GM18498 (cell line): ENCODE measurements around the gene ASIP.
"Not testable (repeated sequence)": the region's sequence is repeated elsewhere in the genome, so short reads cannot be mapped to it uniquely, and the experiment has no call there.

Source experiments
- ATAC-seq: cut with Tn5 transposase; IDR thresholded peaks from one replicate; pipeline ENCODE4 v1.9.1; 2021; ENCODE audit warnings: mild to moderate bottlenecking, moderate library complexity; ENCODE audit not compliant: unreplicated experiment

Gene ASIP

DNA sequence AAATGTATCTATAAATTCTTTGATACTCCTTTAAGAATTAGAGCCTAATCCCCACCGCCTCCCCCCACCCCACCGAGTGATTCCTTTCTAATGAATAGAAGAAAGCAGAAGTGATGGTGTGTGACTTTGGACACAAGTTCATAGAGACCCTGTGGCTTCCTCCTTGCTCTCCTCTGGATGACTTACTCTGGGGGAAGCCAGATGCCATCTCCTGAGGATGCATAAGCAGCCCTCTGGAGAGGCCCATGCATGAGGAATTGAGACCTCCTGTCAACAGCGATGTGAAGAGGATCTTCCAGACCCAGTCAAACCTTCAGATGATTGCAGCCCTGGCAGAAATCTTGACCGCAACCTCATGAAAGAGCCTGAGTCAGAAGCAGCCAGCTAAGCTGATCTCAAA, 40.8 kb downstream of the ASIP start:
- no peak for ATAC-seq

DNA sequence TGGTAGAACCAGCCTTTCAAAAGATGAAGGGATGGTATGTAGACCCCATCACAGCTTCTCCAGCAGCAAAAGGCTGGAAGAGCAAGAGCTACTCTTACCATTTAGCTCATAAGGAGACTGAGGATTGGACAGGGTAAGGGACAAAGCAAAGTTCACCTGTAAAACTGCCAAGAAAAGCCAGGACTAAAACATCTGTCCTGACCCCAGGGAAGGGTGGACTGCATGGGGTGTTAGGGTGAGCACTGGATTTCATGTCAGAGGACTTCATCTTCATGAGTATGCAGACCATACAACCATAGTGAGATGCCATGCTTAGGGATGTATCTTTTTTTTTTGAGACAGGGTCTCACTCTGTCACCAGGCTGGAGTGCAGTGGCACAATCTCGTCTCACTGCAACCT, 42.6 kb downstream of the ASIP start:
- ATAC-seq, result no peak

DNA sequence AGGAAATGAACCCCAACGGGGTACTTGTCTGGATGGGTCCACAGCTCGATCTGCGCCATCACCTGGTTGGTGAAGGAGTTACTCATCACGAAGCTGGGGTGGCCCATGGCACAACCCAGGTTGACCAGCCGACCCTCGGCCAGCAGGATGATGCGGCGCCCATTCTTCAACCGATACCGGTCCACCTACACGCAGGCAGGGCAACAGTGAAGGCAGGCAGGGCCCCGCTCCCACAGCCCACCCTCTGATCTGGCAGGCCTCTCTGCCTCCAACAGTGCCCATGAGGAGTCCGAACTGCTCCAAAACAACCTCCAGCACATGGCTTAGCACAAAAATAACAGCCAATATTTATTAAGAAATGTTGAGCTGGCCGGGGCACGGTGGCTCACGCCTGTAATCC, 44.2 kb downstream of the ASIP start:
- ATAC-seq, result no peak

DNA sequence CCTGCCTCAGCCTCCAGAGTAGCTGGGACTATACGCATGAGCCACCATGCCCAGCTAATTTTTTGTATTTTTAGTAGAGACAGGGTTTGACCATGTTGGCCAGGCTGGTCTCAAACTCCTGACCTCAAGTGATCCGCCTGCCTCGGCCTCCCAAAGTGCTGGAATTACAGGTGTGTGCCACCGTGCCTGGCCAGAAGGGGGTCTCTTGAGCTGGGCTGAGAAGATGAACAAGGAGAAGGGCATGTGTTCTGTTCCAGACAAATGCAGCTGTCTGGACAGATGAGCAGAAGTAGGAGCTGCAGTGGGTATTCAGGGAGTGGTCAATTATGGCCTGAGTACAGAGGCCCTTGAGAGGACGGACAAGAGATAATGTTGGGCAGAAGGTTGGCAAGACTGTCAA, 46.3 kb downstream of the ASIP start:
- ATAC-seq, result not testable (repeated sequence)

DNA sequence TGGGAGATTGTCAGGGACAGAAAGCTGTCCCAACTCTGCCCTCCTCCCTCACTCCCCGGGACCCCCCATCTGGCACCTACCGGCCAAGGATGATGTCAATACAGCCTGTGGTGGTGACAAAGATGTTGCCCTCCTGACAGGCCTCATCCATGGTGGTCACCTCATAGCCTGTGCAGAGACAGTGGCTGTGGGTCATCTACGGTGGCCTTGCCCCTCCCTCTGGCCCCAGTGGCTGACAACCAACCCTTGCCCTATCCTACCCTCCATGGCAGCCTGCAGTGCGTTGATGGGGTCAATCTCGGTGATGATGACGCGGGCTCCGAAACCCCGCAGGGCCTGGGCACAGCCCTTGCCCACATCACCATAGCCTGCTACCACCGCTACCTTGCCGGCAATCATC, 49.2 kb downstream of the ASIP start:
- ATAC-seq, result no peak

DNA sequence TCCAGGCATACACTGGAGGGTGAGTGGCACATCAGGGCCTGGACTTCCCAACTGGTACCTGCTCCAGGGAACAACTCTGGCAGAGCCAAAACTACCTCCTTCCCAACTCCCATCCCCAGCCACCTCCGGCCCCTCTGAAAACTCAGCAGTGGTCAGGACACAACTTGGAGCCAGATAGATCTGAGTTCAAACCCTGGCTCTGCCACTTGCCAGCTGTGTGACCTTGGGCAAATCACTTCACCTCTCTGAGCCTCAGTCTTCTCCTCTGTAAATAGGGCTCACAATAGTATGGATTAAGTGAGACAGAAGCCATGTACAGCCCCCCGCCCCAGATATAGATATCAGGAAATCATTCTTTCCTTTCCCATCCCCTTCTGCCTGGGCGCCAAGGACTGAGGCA, 51.3 kb downstream of the ASIP start:
- no peak for ATAC-seq

DNA sequence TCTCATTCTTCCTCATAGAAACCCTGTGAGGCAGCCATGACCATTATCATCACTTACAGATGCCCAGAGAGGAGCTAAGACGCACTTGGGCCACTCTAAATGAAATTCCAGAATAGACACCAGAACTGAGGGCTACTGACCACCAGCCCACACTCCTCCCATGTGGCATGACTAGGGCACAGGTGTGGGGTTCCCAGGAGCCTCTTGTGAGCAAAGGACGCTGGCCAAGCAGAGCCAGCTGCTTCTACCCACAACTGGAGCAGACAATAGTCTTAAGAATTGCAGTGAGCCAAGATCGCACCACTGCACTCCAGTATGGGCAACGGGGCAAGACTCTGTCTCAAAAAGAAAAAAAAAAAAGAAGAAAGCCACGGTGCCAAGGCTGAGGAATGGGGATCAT, 51.9 kb downstream of the ASIP start:
- ATAC-seq, result no peak

DNA sequence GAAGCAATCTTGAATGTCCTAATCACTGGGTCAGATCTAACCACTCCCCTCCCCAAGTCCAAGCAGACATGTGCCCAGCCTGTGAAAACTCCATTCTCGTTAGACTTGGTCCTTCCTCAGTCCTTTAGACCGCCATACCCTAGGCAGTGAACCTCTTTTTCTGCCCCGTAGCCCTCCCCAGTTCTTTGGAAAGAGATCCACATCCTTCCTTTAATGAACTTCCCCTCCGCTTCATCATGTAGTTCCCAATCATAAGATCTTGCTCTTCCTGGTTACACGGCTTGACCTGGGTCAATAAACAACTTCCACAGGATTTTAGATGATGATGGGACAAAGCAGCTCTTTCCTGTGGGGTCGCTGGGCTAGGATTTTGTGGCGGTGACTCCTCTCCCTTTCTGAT, 52.4 kb downstream of the ASIP start:
- no peak for ATAC-seq

DNA sequence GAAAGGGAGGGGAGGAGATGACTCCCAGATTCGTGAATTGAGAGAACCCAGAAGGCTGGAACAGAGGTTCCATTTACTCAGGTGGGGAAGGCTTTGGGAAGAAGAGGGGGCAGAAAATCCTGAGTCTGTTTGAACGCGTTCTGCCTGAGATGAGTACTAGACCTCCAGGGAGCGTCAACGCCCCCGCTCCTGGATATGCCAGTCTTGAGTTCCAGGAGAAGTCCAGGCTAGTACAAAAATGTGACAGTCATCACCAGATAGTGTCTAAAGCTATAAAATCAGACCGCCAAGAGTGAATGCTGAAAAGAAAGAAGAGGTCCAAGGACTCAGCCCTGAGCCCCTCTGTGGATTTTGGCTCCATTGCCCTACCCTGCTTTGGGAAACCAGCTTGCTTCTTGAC, 53.3 kb downstream of the ASIP start:
- ATAC-seq, result no peak

DNA sequence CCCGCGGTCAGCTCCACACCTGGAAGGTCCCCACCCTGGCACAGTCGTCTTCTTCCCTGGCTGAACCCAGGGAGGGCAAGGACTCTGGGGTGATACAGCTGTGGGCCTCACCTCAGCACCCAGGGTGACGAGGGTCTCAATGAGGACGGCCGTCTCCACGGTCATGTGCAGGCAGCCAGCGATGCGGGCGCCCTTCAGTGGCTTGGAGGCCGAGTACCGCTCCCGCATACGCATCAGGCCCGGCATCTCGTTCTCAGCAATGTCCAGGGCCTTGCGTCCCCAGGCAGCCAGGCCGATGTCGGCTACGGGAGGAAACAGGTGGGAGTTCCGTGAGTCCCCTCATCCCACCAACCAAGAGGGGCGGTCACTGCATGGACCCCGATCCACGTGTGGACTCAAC, 54.1 kb downstream of the ASIP start:
- no peak for ATAC-seq

DNA sequence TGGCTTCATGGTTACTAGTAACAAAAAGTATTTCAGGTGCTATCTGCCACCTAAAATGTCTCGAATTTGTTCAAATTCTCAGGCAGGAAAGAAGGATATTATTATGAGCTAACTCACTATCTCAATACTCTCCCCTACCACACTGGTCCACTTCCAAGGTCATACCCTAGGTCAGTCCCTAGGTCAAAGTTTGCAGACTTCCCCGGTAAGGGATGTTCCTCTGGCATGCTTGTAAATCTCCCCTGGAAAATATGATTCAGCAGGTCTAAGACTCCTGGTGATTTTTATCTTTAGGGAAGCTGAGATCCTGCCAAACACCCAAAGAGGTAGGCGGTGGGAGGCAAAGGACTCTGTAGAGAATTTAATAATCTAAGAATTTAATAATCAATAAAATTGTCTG, 55.2 kb downstream of the ASIP start:
- no peak for ATAC-seq

DNA sequence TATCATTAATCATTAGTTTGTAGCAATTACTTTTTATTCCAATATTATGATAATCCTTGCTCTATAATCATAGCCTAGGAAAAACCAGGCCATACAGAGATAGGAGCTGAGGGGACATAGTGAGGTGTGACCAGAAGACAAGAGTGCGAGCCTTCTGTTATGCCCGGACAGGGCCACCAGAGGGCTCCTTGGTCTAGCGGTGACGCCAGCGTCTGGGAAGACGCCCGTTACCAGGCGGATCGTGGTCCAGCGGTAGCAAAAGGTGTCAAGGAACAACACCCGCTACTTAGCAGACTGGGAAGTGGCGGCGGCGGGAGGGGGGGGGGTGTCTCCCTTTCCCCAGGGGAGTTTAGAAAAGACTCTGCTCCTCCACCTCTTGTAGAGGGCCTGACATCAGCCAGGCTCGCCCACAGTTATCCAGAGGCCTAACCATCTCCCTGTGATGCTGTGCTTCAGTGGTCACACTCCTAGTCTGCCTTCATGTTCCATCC, 57.1 kb downstream of the ASIP start:
- not testable (repeated sequence) for ATAC-seq

DNA sequence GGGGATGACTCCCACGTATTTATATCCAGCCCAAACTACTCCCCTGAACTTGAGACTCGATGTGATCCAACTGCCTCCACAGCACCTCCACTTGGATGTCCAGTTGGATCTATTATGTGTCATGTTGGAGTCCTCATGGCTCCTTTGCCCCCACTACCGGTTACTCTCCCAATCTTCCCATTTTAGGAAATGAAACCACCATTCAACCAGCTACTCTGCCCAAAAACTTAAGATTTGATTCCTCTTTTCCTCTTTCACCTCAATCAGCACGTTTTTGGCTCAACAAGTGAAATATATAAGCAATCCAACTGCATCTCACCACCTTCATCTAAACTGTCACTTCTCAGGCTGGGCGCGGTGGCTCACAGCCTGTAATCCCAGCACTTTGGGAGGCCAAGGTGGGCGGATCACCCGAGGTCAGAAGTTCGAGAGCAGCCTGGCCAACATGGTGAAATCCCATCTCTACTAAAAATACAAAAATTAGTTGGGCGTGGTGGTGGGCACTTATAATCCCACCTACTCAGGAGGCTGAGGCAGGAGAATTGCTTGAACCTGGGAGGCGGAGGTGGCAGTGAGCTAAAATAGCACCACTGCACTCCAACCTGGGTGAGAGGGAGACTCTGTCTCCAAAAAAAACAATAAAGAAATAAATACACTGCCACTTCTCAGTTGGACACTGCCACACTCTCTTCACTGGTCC, 58.5 kb downstream of the ASIP start:
- ATAC-seq, result no peak

DNA sequence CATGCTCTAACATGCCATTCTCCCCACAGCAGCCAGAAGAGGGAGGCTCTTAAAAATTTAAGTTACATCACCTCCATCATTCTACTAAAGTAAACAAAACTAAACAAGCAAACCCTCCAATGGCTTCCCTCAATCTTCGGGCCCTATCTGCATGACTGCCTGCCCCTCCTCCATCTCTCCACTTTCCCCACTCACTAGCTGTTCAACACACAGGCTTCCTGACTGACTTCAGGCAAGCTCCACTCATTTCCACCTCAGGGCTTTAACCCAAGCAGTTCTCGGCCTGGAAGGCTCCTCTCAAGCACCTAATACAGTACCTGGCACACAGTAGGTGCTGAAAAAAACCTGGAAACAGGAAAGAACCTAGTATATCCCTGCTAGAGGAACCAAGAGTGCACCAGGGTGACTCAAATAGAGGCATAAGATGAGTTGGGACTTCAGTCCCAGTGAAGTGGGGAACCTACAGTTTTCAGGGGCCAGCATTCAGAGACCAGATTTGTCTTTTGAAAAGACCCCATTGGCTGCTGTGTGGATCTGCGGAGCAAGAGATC, 59.1 kb downstream of the ASIP start:
- no peak for ATAC-seq

DNA sequence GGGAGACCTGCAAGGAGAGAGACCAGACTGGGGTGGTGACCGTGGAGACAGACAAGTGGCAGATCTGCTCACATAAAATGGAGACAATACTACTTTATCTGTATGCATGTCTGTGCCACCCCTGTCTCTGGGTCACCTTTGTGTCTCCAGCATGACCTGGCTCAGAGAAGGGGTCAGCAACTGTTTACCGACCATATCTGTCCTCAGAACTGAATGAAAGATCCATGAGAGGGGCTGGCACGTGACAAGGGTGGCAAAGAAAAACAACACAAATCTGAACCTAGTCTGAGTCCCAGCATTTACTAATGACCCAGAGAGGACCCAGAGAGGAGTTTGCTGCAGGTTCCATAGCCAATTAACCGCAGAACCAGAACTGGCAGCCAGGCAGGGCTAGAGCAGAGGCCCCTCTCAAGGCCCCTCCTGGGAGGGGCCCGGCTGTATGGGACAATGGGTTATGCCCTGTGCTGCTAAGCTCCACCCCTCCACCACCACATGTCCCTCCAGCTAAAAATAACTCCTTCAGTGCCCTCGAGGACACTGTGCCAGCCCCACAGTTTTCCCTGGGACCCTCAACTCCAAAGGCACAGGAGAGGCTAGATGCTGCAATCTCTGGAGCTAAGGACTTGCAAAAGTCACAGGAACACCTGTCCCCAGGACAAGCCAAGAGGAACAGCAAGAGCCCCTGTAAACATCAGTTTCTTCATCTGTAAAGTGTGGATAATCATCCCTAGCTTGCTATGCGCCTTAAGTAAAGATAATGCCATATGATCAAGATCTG, 59.8 kb downstream of the ASIP start:
- no peak for ATAC-seq

DNA sequence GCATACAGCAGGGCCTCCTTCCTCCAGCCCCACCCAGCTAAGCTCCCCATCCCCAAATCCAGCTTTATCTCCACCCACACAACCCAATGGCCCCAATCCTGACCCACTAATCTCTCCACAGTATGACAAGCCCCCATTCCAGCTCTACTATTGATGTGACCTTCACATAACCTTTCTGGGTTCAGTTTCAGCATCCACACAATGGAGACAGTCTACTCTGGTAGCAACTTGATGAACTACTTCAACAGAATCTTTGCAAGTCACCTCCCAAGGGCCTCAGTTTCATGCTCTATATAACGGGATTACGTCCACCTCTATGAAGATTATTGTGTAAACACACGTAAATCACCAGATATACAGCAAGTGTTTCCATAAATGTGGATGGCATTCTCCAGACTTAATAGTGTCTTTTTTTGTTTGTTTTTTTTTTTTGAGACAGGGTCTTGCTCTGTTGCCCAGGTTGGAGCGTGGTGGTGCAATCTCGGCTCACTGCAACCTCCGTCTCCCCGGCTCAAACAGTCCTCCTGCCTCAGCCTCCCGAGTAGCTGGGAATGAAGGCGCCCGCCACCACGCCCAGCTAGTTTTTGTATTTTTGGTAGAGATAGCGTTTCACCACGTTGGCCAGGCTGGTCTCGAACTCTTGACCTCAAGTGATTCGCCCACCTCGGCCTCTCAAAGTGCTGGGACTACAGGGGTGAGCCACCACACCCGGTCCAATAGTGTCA, 60.5 kb downstream of the ASIP start:
- ATAC-seq, result no peak

DNA sequence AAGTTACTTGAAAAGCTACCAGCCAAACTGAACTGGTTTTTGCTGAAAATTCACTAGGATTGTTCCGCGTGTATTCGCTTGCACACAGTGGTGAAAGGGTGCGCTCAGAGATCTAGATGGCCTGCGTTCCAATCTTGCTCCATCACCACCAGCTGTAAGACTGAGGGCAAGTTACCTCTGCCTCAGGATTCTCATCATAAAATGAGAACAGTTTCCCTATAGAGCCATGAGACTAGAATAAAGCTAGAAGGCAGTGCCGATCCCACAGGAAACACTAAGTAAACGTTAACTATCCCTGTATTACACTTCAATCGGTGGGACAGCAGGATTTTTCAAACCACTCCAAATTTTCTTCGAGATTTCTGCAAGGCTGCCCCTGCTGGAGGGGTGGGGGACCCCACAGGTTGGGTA, 61.1 kb downstream of the ASIP start:
- ATAC-seq, result no peak

DNA sequence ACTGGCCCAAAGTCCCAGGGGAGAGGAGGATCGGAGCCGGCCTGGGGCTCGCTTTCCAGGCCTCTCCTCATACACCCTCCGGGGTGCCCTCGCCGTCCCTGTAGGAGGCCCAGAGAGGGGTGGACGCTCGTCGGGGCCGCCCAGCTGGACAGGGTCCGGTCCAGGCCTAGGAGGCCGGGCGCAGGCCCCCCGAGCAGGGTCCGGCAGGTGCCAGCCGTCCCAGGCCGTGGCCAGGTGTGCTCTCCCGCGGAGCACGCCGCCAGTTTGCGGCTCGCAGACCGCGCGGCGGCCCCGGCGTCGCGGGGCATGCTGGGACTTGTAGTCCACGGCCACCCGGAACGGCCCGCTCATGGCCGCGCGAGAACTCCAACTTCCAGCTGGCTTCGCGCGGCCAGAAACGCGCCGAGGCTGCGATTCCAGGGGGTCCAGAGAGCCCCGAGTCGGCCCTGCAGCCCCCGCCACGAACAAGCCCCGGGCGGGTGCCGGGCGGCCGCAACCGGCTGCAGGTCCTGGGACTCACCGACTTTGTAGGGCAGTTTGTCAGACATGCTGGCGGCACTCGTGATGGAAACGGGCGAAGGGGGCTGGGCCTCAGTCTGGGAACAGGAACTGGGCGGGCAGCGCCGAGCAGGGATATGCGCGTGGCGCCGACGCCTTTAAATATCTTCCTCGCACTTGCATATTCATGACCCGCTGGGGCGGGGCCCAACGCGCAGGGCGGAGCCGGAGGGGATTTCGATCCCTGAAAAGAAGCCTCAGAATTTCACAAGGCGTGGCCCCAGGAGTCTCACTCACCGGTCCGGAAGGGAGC, 61.7 kb downstream of the ASIP start, which contains the start of gene AHCY:
Gene AHCY, minus strand, starts transcription at position 633 of the 811 bp plus-strand sequence. Its CDS starts 85 bp downstream, at position 548.
- ATAC-seq, result peak; percentile 89

DNA sequence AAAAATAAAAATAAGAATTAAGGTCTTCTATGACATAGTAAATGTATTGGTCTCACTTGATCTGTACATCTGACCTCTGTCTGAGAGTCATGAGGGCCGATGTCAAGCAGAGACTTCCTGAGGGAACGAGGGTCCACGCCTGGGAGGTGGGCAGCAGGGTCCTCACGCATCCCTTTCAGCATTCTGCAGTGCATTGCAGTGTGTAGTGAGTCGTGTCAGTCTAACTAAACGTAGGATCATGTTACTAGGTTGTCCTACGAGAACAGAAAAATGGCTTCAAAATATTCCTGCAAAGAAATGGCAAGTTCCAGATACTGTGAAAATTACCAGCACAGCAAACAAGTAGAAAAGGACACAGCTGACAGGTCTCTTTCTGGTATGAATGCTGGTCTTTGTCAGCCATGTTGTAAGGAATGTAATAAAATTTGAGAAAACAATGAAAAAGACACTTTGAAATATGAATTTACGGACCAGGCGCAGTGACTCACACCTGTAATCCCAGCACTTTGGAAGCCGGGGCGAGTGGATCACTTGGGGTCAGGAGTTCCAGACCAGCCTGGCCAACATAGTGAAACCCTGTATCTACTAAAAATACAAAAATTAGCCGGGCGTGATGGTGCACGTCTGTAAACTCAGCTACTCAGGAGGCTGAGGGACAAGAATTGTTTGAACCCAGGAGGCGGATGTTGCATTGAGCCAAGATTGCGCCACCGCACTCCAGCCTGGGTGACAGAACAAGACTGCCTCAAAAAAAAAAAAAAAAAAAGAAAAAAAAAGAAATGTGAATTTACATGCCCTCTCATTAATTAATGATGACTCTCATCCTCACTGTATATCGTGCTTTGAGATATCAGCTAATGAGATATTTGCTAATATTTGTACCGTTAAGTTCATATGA, 64.4 kb downstream of the ASIP start:
- no peak for ATAC-seq
